Keratinocyte (primary cell): ENCODE measurements around the gene TLR4. TPM values are rescaled to one million over a fixed set of nuclear protein-coding genes. Genes with fewer than 3 reads are reported as not detected.

ENCODE experiments used
- DNase-seq: peaks from one replicate; pipeline ENCODE4 v3.0.0-alpha.2; 2011; ENCODE audit warnings: low read depth, missing footprints, low spot score
- FAIRE-seq: peaks from 2 replicates; lab custom pipeline; 2011; peaks lifted over from hg19 to GRCh38; lab: Jason Lieb, UNC
- H2AFZ ChIP-seq: 2 replicates; pipeline ENCODE4 v1.6.0; 2012; ENCODE audit warnings: low read length, control low read depth, inconsistent platforms; ENCODE audit not compliant: control insufficient read depth
- H3K27ac ChIP-seq: 2 replicates; pipeline ENCODE4 v1.5.1; 2011; ENCODE audit warnings: low read length; ENCODE audit not compliant: control insufficient read depth, insufficient read depth
- H3K27me3 ChIP-seq: 3 replicates; pipeline ENCODE4 v1.6.0; 2011; ENCODE audit warnings: low read length; ENCODE audit not compliant: control insufficient read depth, insufficient read depth; ENCODE audit errors: extremely low read depth
- H3K36me3 ChIP-seq, 2 experiments: 2 replicates in 1 of 2; 3 replicates in 1 of 2; pipeline ENCODE4 v1.5.1; 2011; ENCODE audit warnings: low read length in 2 of 2, mild to moderate bottlenecking in 1 of 2; ENCODE audit not compliant: control insufficient read depth in 2 of 2, insufficient read depth in 2 of 2; ENCODE audit errors: extremely low read depth in 1 of 2
- H3K4me1 ChIP-seq: 3 replicates; pipeline ENCODE4 v1.5.1; 2011; ENCODE audit warnings: low read length; ENCODE audit not compliant: control insufficient read depth, insufficient read depth; ENCODE audit errors: extremely low read depth
- H3K4me2 ChIP-seq: 3 replicates; pipeline ENCODE4 v1.6.0; 2011; ENCODE audit warnings: low read depth, low read length; ENCODE audit not compliant: control insufficient read depth, insufficient read depth; ENCODE audit errors: extremely low read depth
- H3K4me3 ChIP-seq, 3 experiments: fragments of 200-600 bp in 1 of 3; sonication (generic) in 1 of 3; 2 replicates in 2 of 3; 3 replicates in 1 of 3; pipeline ENCODE4 v1.5.1; 2011 to 2016; ENCODE audit warnings: low read length in 3 of 3, mild to moderate bottlenecking in 3 of 3, control low read depth in 2 of 3, inconsistent platforms in 1 of 3, low read depth in 1 of 3, mixed read lengths in 1 of 3, mixed run types in 1 of 3, moderate library complexity in 1 of 3; ENCODE audit not compliant: control insufficient read depth in 2 of 3, insufficient read depth in 2 of 3; ENCODE audit errors: extremely low read depth in 1 of 3
- H3K79me2 ChIP-seq: 2 replicates; pipeline ENCODE4 v1.6.0; 2012; ENCODE audit warnings: low read length; ENCODE audit not compliant: control insufficient read depth, insufficient read depth
- H3K9ac ChIP-seq: 3 replicates; pipeline ENCODE4 v1.6.0; 2011; ENCODE audit warnings: low read length; ENCODE audit not compliant: control insufficient read depth, insufficient read depth; ENCODE audit errors: extremely low read depth
- H3K9me1 ChIP-seq: 3 replicates; pipeline ENCODE4 v1.6.0; 2011; ENCODE audit warnings: low read length; ENCODE audit not compliant: control insufficient read depth, insufficient read depth; ENCODE audit errors: extremely low read depth
- H3K9me3 ChIP-seq: 2 replicates; pipeline ENCODE4 v1.5.1; 2012; ENCODE audit warnings: low read depth, low read length; ENCODE audit not compliant: control insufficient read depth
- H4K20me1 ChIP-seq: 3 replicates; pipeline ENCODE4 v1.6.0; 2011; ENCODE audit warnings: low read length; ENCODE audit not compliant: control insufficient read depth, insufficient read depth; ENCODE audit errors: extremely low read depth
- CTCF ChIP-seq, 3 experiments: IDR thresholded peaks in 1 of 3; conservative IDR thresholded peaks in 1 of 3; optimal IDR thresholded peaks in 1 of 3; 2 replicates in 2 of 3; 3 replicates in 1 of 3; pipeline versions ENCODE3 to v1.5.1; 2011; ENCODE audit warnings: low read length in 3 of 3, mild to moderate bottlenecking in 3 of 3, moderate library complexity in 2 of 3, control low read depth in 1 of 3, inconsistent platforms in 1 of 3; ENCODE audit not compliant: insufficient read depth in 2 of 3; ENCODE audit errors: extremely low read depth in 1 of 3
- EZH2 ChIP-seq: IDR thresholded peaks from one replicate; pipeline ENCODE4 v1.6.1; 2012; ENCODE audit warnings: inconsistent platforms, mild to moderate bottlenecking, low read length, moderate library complexity
- dilution Hi-C: fragments of 300-500 bp; cut with MboI; formaldehyde crosslinking; loops from one replicate; pipeline ENCODE4 v1.7.0; 2020; ENCODE audit warnings: low sequenced_read_pairs; ENCODE audit not compliant: extremely low pct_ligation_motif_present
- polyA plus RNA-seq, 5 experiments: library from polyadenylated mRNA; depleted of rRNA in 3 of 5; stranded (reverse) in 3 of 5; stranded (forward) in 1 of 5; unstranded in 1 of 5; fragments of >200 nt; gene quantifications; 1 replicate in 1 of 5; 2 replicates in 3 of 5; 3 replicates in 1 of 5; pipeline versions ENCODE4 v1.2.1 to v1.2.3, GENCODE V29; 2011 to 2012; ENCODE audit warnings: missing spikeins in 2 of 5, low read depth in 1 of 5, low replicate concordance in 1 of 5

TLR4 gene
- polyA plus RNA-seq, 1 donor (not counting 4 experiments of a cell fraction or from before 2014, with no cell fraction given): 0.09 TPM

GRCh38 chr9:117709936-117710335, 5.7 kb downstream of the TLR4 start:
- dilution Hi-C loops: no loop called here
- Histone ChIP-seq H3K36me3 (no peaks in the 10 kb centered on the region), H3K9me3 (no peaks in the 10 kb centered on the region), H3K79me2 (no peaks in the 10 kb centered on the region), H3K27ac (no peak overlapping the region), H3K4me1 (no peaks in the 10 kb centered on the region), H3K27me3 (no peaks in the 10 kb centered on the region), H2AFZ (no peak overlapping the region), H3K4me2 (no peak overlapping the region), H3K9me1 (no peaks in the 10 kb centered on the region), H4K20me1 (no peaks in the 10 kb centered on the region), H3K4me3 (no peak overlapping the region), H3K9ac (no peak overlapping the region)
- no peak for DNase-seq
- no peak for TF ChIP-seq EZH2
- no peak for TF ChIP-seq CTCF (optimal IDR thresholded peaks at IDR 0.05 in 1 of 3, IDR thresholded peaks at IDR 0.05 in 1 of 3, conservative IDR thresholded peaks at IDR 0.05 in 1 of 3; ENCODE audit: extremely low read depth in 1 of 3, insufficient read depth in 2 of 3, low read length in 3 of 3)
- no peak for FAIRE-seq

GRCh38 chr9:117714282-117714681, 10.1 kb downstream of the TLR4 start:
- no peak overlapping the region for H3K27ac ChIP-seq
- FAIRE-seq (no peak), DNase-seq (no peak)
- H2AFZ ChIP-seq: no peak overlapping the region
- no peak overlapping the region for H3K4me3 ChIP-seq
- H3K36me3 ChIP-seq: no peaks in the 10 kb centered on the region
- H3K4me2 ChIP-seq: no peak overlapping the region
- H4K20me1 ChIP-seq: no peaks in the 10 kb centered on the region
- dilution Hi-C loops: no loop called here
- no peaks in the 10 kb centered on the region for H3K4me1 ChIP-seq
- no peak overlapping the region for H3K9ac ChIP-seq
- H3K27me3 ChIP-seq: no peaks in the 10 kb centered on the region
- no peaks in the 10 kb centered on the region for H3K9me1 ChIP-seq
- no peaks in the 10 kb centered on the region for H3K79me2 ChIP-seq
- no peaks in the 10 kb centered on the region for H3K9me3 ChIP-seq
- TF ChIP-seq EZH2 (no peak), CTCF (optimal IDR thresholded peaks at IDR 0.05 in 1 of 3, IDR thresholded peaks at IDR 0.05 in 1 of 3, conservative IDR thresholded peaks at IDR 0.05 in 1 of 3; ENCODE audit: extremely low read depth in 1 of 3, insufficient read depth in 2 of 3, low read length in 3 of 3) (peak in 1 of 3 experiments; percentile 49)
